Measurements from ENCODE around the gene ZNF599.

GRCh38 chr19:34744896-34745690, 27.9 kb downstream of the ZNF599 start:
- TF ChIP-seq CTCF (conservative IDR thresholded peaks at IDR 0.05; ENCODE audit: low read length) (no peak), EZH2phosphoT487 (IDR thresholded peaks at IDR 0.05; ENCODE audit: borderline replicate concordance) (no peak)

All from Loucy (cell line).